HG03159 (cell line): ENCODE data around the gene EIF4G2.

ENCODE experiments used
- ATAC-seq: cut with Tn5 transposase; IDR thresholded peaks from one replicate; pipeline ENCODE4 v1.9.1; 2021; ENCODE audit warnings: mild to moderate bottlenecking, moderate library complexity; ENCODE audit not compliant: unreplicated experiment

Gene EIF4G2

DNA sequence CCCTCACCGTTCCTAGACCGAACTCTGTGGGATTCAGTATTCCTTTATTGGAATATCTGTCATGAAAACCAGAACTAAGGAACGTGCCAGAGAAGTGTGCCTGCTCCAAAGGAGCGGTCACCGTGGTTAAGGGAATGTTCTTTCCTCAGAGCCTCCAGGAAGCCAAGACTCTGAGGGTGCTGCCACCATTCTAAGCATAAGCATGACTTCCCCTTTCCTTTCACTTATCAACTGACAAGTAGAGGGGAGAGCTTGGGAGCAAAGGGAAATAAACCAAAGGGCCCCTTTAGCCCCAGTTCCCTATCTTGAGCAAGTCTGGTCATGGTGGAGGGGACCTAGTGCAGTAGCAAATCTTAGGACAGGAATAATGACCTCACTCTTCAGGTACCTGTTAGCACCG, 30.9 kb downstream of the EIF4G2 start:
- no peak for ATAC-seq

GRCh38 chr11:10777393-10777793, 31.3 kb downstream of the EIF4G2 start:
- ATAC-seq, result no peak

DNA sequence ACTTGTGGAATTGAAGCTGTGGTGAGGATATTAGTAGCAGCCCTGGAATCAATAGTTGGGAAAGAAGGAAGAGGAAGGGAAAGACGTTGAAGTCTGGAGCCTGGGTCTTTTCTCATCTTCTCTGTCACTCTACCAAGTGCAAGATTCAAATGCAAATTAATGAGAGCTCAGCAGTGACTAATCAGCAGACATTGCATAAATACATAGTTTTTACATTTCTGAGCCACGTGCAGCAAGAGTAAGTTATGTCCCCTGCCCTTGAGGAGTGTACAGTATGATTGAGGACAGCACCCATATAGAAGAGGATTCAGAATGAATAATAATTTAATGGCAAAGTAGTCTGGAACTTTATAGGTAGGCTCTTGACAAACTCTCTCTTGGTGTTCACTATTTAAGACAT, 33.9 kb downstream of the EIF4G2 start:
- no peak for ATAC-seq

DNA sequence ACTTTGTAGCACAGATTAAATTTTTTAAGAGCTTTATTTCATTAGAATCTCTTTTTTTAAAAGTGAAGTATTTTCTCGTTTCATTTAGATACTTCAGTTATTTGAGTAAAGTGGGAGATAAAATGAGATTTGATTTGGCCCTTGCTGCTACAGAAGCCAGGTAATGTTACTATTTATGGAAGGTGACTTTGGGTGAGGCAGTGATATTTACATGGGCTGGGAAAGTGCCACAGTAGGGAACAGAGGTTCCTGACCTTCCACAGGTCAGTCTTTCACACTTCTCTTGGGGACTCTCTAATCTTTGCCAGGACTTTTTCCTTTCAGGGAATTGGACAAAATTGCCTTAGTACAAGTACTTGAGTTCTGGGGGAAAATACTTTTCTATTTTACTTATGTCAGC, 37.3 kb downstream of the EIF4G2 start:
- ATAC-seq, result no peak

GRCh38 chr11:10770626-10771254, 38.0 kb downstream of the EIF4G2 start:
- ATAC-seq, result peak; percentile 53

DNA sequence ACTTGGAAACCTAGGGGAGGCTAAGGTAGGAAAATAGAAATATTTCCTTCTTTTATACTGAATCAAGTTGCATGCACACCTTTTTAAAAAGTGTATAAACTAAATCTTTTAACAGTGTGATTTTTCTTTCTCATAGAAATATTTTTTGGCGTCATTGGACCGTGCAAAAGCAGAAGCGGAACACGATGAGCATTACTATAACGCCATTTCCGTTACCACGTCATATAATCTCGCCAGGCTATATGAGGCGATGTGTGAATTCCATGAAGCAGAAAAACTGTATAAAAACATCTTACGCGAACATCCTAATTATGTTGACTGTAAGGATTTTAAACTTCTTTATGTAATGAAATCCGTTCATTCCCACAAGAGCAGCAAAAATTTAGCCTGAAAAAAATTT, 44.3 kb downstream of the EIF4G2 start:
- no peak for ATAC-seq

- no peak for ATAC-seq
Measured at GRCh38 chr11:10763766-10764165, 45.0 kb downstream of the EIF4G2 start.

DNA sequence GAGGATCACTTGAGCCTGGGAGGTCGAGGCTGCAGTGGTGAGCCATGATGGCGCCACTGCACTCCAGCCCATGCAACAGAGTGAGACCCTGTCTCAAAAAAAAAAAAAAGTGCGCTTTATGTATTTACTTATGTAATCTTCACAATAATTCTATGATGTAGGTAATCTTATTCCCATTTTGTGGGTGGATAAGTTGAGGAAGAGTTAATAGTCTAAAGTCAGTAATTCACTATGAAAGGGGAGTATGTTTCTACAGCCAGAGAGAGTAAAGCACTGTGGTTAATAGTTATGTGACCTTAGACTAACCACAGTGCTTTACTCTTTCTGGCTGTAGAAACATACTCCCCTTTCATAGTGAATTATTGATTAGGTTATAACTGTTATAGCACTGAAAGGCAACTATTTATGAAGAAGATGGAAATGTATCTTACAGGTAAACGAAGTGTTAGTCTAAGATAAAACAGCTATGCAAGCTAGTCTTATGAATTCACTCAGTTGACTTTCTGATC, 45.8 kb downstream of the EIF4G2 start:
- peak; percentile 43 for ATAC-seq

DNA sequence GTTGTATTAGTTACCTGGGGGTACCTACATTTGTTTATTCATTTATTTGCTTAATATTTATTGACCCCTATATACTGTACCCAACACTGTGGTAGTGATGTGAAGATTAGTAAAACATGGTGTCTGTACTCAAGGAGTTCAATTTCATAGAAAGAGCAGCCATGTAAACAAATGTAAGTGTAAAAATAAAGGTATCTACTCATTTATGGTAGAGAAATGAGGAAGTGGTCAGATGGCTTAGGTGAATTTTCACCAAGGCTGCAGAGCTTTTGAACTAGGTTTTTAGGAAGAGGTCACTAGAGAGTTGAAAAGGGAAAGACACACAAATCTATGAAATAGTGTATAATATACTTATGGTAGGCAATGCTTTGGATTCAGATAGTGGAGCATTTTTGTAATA, 46.5 kb downstream of the EIF4G2 start:
- peak; percentile 81 for ATAC-seq

DNA sequence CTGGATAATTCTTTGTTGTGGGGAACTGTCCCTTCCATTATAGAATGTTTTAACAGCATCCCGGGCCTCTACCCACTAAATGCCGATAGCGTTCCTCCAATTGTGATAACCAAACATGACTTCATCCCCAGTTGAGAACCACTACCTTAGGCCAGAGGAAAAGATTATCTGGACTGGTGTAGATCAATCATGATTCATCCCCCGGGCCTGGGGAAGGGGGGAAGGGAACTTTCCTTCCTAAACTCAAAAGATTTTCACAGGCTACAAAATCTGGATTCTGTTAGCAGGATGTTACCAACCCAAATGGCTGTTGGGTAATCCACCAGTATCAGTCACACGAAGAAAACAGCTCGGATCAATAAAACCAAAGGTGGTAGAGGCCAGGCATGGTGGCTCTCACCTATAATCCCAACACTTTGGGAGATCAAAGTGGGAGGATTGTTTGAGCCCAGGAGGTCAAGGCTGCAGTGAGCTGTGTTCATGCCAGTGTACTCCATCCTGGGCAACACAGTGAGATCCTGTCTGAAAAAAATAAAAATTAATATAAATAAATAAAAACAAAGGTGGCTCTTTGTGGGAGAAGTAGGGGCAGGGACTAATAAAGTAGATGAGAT, 47.5 kb downstream of the EIF4G2 start:
- no peak for ATAC-seq

DNA sequence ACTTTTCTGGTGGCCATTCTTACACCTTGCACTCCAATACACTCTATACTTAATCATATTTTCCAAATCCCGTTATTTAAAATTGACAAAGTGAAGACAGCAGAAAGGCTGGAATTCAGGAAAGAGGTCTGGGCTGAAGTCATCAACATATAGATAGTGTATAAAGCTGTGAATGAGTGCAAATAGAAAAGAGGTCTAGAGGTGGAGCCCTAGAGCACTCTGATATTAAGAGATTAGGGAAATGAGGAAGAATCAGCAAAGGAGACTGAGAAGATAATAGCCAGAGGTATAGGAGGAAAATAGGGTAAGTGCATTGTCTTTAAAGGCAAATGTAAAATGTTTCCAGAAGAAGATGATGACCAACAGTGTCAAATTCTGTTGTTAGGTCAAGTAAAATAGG, 49.8 kb downstream of the EIF4G2 start:
- ATAC-seq, result no peak

- ATAC-seq, result no peak
Measured at GRCh38 chr11:10752486-10752885, 56.2 kb downstream of the EIF4G2 start.

- ATAC-seq, result no peak
Measured at GRCh38 chr11:10752061-10752460, 56.7 kb downstream of the EIF4G2 start.

DNA sequence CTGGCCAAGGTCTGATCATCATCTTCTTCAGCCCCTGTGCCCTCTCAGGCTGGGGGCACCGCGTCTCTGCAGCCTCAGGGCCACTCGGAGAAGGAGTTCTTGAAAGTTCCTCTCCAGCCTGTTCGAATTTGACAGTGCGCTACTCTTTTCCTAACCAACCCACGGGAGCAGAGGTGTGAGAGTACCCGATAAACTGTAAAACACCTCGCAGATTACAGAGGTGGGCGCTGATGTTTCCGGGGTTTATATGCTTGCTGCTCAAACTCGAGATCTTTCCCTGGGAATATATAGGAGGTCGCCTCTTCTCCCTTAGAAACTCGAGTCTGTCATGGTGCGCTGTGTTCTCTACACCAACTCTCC, 57.2 kb downstream of the EIF4G2 start:
- ATAC-seq, result no peak

- ATAC-seq, result peak; percentile 94
Measured at GRCh38 chr11:10750838-10751580, 57.7 kb downstream of the EIF4G2 start, which contains the start of gene CTR9. TSS of gene CTR9 (plus strand) at chr11:10751246. CDS start at chr11:10751413, 167 bp downstream.

- ATAC-seq, result no peak
Measured at GRCh38 chr11:10749476-10749875, 59.2 kb downstream of the EIF4G2 start.

DNA sequence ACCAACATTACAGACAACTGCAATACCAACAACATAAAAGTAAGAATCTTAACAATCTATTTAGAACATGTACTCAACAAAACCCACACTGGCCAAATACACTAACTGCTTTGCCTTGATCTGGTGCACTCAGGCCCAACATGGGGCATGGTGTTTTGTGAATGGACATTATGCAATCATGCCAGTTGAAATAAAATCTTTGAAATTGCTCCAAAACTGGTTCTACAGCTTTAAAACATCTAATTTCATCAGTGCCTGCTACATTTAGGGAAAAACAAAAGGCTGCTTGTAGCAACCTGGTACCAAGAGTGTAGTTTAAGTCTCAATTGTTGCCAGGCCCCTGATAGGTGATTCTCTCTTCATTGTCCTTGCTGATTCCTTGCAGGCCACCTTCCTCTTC, 61.0 kb downstream of the EIF4G2 start:
- ATAC-seq, result no peak
